ENCODE results near the gene DYNLRB1. TPM values are rescaled to one million over a fixed set of nuclear protein-coding genes. Genes with fewer than 3 reads are reported as not detected.

DYNLRB1 gene
- total and polyA plus RNA-seq, 5 donors, result 134 to 289 (median 158) TPM

DNA sequence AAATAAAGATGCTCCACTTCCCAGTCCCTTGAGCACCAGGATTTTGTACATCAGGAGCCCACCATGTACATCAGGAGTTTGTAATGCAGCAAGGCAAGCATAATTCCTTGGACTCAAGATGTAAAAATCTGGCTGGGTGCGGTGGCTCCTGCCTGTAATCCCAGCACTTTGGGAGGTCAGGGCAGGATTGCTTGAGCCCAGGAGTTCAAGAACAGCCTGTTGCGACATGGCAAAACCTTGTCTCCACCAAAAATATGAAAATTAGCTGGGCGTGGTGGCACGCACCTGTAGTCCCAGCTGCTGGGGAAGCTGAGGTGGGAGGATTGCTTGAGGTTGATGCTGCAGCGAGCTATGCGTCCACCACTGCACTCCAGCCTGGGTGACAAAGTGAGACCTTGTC lies 26.2 kb downstream of the DYNLRB1 start:
- no peak for DNase-seq
- 96% methylated on average over 6 of the region's 6 CpGs for WGBS
- H3K4me3 ChIP-seq (ENCODE audit: low read length), result no peak overlapping the region

DNA sequence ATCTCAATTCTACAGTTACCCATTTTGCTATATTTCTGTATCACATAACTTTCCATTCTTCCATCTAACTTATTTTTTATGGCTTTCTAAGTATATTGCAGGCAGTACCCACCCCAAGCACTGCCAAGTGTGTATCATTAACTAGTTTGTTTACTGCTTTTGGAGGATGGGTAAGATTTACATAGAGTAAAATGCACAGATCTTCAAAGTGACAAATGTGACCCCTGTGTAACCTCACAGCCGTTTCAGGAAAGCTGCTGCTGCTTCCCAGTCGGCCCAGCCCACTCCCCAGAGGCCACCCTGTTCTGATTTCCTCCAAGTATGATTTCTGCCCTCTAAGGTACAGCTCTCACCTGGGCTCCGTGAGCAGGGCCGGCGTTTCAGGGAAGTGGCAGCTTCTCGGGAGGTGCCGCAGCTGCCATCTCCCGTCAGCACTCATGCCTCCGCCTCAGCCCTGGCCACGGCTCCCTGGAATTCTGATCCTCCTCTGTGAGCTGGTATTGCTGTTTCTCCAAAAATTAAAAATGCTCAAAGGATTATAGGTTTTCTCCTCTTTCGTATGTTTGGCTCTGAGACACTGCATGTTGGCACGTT lies 27.3 kb downstream of the DYNLRB1 start:
- H3K4me1 ChIP-seq (ENCODE audit: control insufficient read depth, insufficient read depth, low read length), result no peaks in the 10 kb centered on the region
- no peak overlapping the region for H3K4me3 ChIP-seq (ENCODE audit: low read length)
- no peak overlapping the region for H3K27ac ChIP-seq (ENCODE audit: low read length)
- no peak for ATAC-seq
- no peaks in the 10 kb centered on the region for H3K9me3 ChIP-seq (ENCODE audit: control insufficient read depth, low read length)
- WGBS, result 64% methylated on average over 12 of the region's 12 CpGs
- intact Hi-C loops (cut with DNase I), result no loop called here
- H3K27me3 ChIP-seq (ENCODE audit: control insufficient read depth, insufficient read depth), result no peaks in the 10 kb centered on the region
- DNase-seq, result peak in 1 of 3 donors; percentile 26

More for the DNA sequence above, 26.2 kb downstream of the DYNLRB1 start:
- Histone ChIP-seq H3K4me1 (ENCODE audit: control insufficient read depth, insufficient read depth, low read length) (no peaks in the 10 kb centered on the region), H3K9me3 (ENCODE audit: control insufficient read depth, low read length) (no peaks in the 10 kb centered on the region), H3K27me3 (ENCODE audit: control insufficient read depth, insufficient read depth) (no peaks in the 10 kb centered on the region), H3K27ac (ENCODE audit: low read length) (no peak overlapping the region)
- intact Hi-C loops (cut with DNase I), result no loop called here
- no peak for ATAC-seq

DNA sequence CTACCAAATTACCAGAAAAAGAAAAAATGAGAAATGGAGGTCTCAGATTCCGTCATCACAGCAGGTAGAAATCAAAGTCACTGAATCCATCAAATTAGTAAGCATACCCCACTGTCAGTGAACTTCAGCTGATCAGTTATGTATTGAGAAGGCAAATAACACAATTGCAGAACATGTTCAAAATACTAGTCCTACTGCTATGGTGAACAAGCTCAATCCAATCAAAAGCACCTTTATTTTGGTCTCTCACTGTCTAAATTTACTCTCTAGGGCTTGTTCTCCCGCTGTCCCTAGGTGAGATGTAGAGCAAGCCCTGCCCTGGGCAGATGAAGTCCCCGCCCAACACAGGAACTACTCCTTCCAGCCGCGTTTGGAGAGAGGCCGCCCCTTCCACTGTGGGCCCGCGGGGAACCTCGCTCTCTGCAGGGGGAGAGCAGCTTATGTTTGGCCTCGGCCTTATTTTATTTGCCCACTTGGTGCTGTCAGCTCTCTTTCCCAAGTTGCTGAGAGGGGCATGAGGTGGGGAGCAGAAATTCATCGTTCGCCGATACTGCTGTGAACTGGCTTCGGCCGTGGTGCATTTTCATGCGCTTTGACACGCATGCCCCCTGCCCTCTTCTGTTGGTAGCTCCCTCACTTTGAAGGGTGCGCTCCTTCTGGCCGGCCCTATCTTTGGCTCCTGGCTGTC lies 28.0 kb downstream of the DYNLRB1 start:
- Histone ChIP-seq H3K9me3 (ENCODE audit: control insufficient read depth, low read length) (no peaks in the 10 kb centered on the region), H3K4me3 (ENCODE audit: low read length) (peak overlapping the region; percentile 3), H3K4me1 (ENCODE audit: control insufficient read depth, insufficient read depth, low read length) (no peaks in the 10 kb centered on the region), H3K27me3 (ENCODE audit: control insufficient read depth, insufficient read depth) (no peaks in the 10 kb centered on the region), H3K27ac (ENCODE audit: low read length) (no peak overlapping the region)
- intact Hi-C loops (cut with DNase I), result no loop called here
- WGBS, result 16% methylated on average over 19 of the region's 19 CpGs
- ATAC-seq (peak; percentile 43 to 54), DNase-seq (peak in 1 of 3 donors; percentile 68)

DNA sequence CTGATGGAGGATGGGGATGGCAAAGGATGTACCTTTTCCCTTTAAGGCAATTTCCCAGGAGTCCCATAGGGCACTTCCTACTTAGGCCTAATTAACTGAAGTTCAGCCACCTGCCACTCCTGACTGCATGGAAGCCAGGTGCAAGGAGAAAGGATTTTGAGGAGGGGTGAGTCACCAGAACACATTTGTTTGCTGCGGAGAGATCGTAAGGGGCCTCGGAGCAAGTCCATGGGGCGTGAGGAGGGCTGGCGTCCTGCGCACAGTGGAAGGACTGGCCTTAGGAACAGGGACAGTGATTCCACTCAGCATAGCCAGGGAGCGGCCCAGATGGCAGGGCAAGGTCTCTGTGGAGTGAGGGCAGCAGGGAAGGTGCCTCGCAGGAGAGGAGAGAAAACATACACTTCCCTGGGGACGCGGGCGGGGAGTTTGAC lies 30.5 kb downstream of the DYNLRB1 start:
- ATAC-seq, result peak in 1 of 2 donors; percentile 29
- H3K4me3 ChIP-seq (ENCODE audit: low read length), result no peak overlapping the region
- H3K27me3 ChIP-seq (ENCODE audit: control insufficient read depth, insufficient read depth), result no peaks in the 10 kb centered on the region
- no peaks in the 10 kb centered on the region for H3K9me3 ChIP-seq (ENCODE audit: control insufficient read depth, low read length)
- no peak overlapping the region for H3K27ac ChIP-seq (ENCODE audit: low read length)
- no peaks in the 10 kb centered on the region for H3K4me1 ChIP-seq (ENCODE audit: control insufficient read depth, insufficient read depth, low read length)
- intact Hi-C loops (cut with DNase I), result no loop called here
- DNase-seq, result no peak
- WGBS, result 92% methylated on average over 11 of the region's 11 CpGs

DNA sequence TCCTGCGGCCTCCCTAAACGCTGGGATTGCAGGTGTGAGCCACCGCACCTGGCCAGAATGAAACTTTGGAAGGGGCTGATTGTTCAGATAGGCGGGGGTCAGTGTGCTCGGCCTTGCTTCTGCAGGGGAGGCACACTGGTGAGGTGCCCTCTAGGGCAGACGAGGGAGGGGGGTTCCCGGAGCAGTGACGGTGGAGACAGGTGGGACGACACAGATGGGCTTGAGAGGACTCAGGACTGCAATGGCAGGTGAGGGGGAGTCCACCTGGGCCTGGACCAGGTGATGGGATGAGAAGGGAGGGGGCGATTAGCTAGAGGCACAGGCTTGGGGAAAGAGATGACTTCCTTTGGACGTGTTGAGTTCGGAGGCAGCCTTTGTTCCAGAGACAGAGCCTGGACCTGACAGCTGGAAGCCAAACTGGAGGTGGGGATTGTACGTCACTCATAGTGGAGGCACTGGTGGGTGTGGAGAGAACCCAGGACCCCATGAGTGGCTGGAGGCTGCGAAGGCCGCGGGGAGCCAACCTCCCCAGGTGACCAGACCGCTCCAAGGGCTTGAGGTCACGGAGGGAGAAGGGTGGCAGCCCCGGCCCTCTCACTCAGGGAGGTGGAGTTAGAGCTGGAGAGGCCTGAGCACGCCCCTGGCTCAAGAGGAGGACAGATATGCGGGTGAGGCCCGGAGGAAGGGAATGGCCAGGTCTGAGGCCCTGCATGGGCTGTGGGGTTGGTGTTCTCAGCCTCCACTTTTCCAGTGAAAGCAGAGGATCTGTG lies 31.8 kb downstream of the DYNLRB1 start:
- ATAC-seq (no peak), DNase-seq (no peak)
- 92% methylated on average over 22 of the region's 22 CpGs for WGBS
- H3K9me3 ChIP-seq (ENCODE audit: control insufficient read depth, low read length), result no peaks in the 10 kb centered on the region
- no peak overlapping the region for H3K4me3 ChIP-seq (ENCODE audit: low read length)
- no peaks in the 10 kb centered on the region for H3K27me3 ChIP-seq (ENCODE audit: control insufficient read depth, insufficient read depth)
- no peaks in the 10 kb centered on the region for H3K4me1 ChIP-seq (ENCODE audit: control insufficient read depth, insufficient read depth, low read length)
- intact Hi-C loops (cut with DNase I), result no loop called here
- H3K27ac ChIP-seq (ENCODE audit: low read length), result no peak overlapping the region

DNA sequence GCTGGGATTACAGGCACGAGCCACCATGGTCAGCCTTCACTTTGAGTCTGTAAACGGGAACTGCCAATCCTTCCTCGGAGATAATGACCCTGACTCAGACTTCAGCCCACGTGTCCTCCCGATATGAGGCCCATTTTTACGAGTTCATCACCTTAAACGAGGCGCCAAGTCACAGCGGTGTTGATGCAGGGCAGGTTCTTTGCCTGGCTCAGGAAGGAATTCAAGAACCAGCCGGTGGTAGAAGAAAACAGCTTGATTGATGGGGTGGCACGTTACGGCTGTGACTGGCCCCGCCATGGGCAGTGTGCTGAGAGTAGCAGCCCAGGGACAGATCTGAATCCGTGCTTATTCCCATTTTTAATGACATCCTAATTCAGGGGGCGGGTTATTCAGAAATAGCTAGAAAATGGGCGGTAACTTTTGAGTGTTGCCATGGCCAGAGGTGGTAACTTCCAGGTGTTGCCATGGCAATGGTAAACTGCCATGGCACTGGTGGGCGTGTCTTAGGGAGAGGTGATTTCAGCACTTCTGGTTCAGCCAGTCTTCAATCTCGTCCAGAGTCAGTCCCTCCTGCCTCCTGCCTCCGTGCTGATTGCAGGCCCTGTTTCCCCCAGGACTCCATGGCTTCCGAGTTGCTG lies 33.2 kb downstream of the DYNLRB1 start:
- 60% methylated on average over 20 of the region's 20 CpGs for WGBS
- DNase-seq (no peak), ATAC-seq (no peak)
- Histone ChIP-seq H3K27ac (ENCODE audit: low read length) (no peak overlapping the region), H3K4me1 (ENCODE audit: control insufficient read depth, insufficient read depth, low read length) (no peaks in the 10 kb centered on the region), H3K4me3 (ENCODE audit: low read length) (no peak overlapping the region), H3K9me3 (ENCODE audit: control insufficient read depth, low read length) (no peaks in the 10 kb centered on the region), H3K27me3 (ENCODE audit: control insufficient read depth, insufficient read depth) (no peaks in the 10 kb centered on the region)
- intact Hi-C loops (cut with DNase I), result no loop called here

DNA sequence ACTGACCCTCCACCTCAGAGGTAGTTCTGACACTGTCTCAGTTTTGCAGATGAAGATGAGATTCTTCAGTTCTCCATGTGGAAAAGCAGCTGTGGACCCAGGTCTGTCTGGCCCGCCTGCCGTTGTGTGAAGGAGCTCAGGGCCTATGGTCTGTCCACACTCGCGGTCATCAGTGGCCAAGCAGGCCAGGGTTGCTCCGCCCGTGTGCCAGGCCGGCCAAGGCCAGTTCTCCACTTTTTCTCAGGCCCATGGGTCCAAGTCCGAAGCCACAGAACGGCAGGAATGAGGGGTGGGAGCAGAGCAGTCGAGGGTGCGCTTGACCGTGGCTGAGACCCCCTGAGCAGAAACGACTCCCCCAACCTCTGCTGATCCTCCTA lies 33.7 kb downstream of the DYNLRB1 start:
- Histone ChIP-seq H3K4me3 (ENCODE audit: low read length) (no peak overlapping the region), H3K27me3 (ENCODE audit: control insufficient read depth, insufficient read depth) (no peaks in the 10 kb centered on the region), H3K27ac (ENCODE audit: low read length) (no peak overlapping the region), H3K9me3 (ENCODE audit: control insufficient read depth, low read length) (no peaks in the 10 kb centered on the region), H3K4me1 (ENCODE audit: control insufficient read depth, insufficient read depth, low read length) (no peaks in the 10 kb centered on the region)
- no peak for DNase-seq
- ATAC-seq, result peak in 1 of 2 donors; percentile 7
- intact Hi-C loops (cut with DNase I), result no loop called here
- WGBS, result 90% methylated on average over 13 of the region's 13 CpGs

DNA sequence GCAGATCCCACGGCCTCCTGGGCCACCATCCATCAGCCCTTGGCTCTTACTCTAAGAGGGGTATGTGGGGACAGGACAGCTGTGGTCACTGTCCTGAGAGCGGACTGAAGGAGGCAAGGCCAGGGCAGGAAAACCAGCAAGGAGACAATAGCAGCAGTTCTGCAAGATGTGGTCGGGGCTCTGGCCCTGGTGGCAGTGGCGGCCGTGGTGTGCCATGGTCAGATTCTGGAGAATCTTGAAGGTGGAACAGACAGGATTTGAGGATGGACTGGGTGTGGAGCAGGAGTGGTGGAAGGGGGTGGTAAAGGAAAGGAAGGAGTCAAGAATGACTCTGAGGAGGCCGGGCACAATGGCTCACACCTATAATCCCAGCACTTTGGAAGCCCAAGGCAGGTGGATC lies 36.3 kb downstream of the DYNLRB1 start:
- no peaks in the 10 kb centered on the region for H3K27me3 ChIP-seq (ENCODE audit: control insufficient read depth, insufficient read depth)
- ATAC-seq, result no peak
- H3K27ac ChIP-seq (ENCODE audit: low read length), result no peak overlapping the region
- no peaks in the 10 kb centered on the region for H3K4me1 ChIP-seq (ENCODE audit: control insufficient read depth, insufficient read depth, low read length)
- WGBS, result 94% methylated on average over 6 of the region's 6 CpGs
- no peak overlapping the region for H3K4me3 ChIP-seq (ENCODE audit: low read length)
- intact Hi-C loops (cut with DNase I), result no loop called here
- peak in 1 of 3 donors; percentile 20 for DNase-seq
- H3K9me3 ChIP-seq (ENCODE audit: control insufficient read depth, low read length), result no peaks in the 10 kb centered on the region

DNA sequence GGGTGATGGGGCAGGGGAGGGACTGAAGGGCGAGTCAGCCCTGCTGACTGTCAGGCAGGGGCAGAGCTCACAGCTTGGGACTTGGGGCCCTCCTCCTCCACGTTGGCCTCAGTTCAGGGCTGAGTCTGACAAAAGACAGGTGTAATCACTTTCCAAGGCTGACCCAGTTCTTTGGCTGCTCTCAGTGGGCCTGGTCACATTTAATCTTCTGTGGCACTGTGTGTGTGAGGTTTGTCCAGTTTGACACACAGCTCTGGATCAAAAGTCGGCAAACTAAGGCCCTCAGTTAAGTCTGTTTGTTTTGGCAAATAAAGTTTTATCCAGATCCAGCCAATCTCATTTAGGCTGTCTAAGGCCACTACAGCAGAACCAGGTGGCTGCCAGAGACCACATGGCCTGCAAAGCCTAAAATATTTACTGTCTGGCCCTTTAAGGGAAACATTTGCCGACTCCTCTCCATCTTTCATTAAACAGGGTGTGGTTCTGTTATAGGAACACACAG lies 37.2 kb downstream of the DYNLRB1 start:
- Histone ChIP-seq H3K27ac (ENCODE audit: low read length) (peak overlapping the region; percentile 42), H3K9me3 (ENCODE audit: control insufficient read depth, low read length) (no peaks in the 10 kb centered on the region), H3K27me3 (ENCODE audit: control insufficient read depth, insufficient read depth) (no peaks in the 10 kb centered on the region), H3K4me3 (ENCODE audit: low read length) (no peak overlapping the region), H3K4me1 (ENCODE audit: control insufficient read depth, insufficient read depth, low read length) (no peaks in the 10 kb centered on the region)
- 50% methylated on average over 4 of the region's 4 CpGs for WGBS
- peak in 2 of 3 donors; percentile 33 to 57 for DNase-seq
- intact Hi-C loops (cut with DNase I), result no loop called here
- peak; percentile 15 to 31 for ATAC-seq

DNA sequence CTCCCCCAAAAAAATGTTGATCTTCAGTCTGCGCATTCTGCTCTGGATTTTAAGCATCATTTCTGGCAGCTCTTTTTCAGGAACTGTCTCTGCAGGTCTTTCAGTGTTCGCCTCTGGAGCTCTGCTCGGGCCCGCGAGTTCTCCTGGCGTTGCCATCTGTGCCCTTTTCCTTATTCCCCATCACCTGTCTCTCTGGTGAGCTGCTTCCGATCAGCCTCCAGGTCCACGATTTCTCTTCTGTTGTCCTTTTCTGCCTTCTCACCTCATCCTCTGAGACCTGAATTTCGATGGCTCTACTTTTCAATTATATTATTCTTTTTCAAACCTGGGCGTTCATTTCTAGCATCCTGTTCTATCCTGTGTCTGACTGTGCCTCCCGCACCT lies 41.7 kb downstream of the DYNLRB1 start:
- peak in 1 of 3 donors; percentile 28 for DNase-seq
- Histone ChIP-seq H3K27ac (ENCODE audit: low read length) (peak overlapping the region; percentile 65), H3K4me1 (ENCODE audit: control insufficient read depth, insufficient read depth, low read length) (no peaks in the 10 kb centered on the region), H3K27me3 (ENCODE audit: control insufficient read depth, insufficient read depth) (no peaks in the 10 kb centered on the region), H3K9me3 (ENCODE audit: control insufficient read depth, low read length) (no peaks in the 10 kb centered on the region), H3K4me3 (ENCODE audit: low read length) (peak overlapping the region; percentile 70)
- intact Hi-C loops (cut with DNase I), result no loop called here
- WGBS, result 32% methylated on average over 11 of the region's 11 CpGs
- no peak for ATAC-seq
